ENCODE results near the gene PLAA.

- no peak for TF ChIP-seq CTCF (IDR thresholded peaks at IDR 0.05)
- TF ChIP-seq POLR2A (IDR thresholded peaks at IDR 0.05) = no peak
- no peak for TF ChIP-seq POLR2AphosphoS5 (IDR thresholded peaks at IDR 0.05)
- TF ChIP-seq EP300 (IDR thresholded peaks at IDR 0.05) = no peak
Observed at GRCh38 chr9:26974927-26975326, 27.9 kb upstream of the PLAA start.
